HG03066 (cell line): Measurements from ENCODE around the gene LPCAT3.
"Not testable (repeated sequence)": the region's sequence is repeated elsewhere in the genome, so short reads cannot be mapped to it uniquely, and the experiment has no call there.

Source experiments
- ATAC-seq: cut with Tn5 transposase; IDR thresholded peaks from one replicate; pipeline ENCODE4 v1.9.1; 2021; ENCODE audit warnings: low read depth; ENCODE audit not compliant: unreplicated experiment

Gene LPCAT3, protein sequence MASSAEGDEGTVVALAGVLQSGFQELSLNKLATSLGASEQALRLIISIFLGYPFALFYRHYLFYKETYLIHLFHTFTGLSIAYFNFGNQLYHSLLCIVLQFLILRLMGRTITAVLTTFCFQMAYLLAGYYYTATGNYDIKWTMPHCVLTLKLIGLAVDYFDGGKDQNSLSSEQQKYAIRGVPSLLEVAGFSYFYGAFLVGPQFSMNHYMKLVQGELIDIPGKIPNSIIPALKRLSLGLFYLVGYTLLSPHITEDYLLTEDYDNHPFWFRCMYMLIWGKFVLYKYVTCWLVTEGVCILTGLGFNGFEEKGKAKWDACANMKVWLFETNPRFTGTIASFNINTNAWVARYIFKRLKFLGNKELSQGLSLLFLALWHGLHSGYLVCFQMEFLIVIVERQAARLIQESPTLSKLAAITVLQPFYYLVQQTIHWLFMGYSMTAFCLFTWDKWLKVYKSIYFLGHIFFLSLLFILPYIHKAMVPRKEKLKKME

DNA sequence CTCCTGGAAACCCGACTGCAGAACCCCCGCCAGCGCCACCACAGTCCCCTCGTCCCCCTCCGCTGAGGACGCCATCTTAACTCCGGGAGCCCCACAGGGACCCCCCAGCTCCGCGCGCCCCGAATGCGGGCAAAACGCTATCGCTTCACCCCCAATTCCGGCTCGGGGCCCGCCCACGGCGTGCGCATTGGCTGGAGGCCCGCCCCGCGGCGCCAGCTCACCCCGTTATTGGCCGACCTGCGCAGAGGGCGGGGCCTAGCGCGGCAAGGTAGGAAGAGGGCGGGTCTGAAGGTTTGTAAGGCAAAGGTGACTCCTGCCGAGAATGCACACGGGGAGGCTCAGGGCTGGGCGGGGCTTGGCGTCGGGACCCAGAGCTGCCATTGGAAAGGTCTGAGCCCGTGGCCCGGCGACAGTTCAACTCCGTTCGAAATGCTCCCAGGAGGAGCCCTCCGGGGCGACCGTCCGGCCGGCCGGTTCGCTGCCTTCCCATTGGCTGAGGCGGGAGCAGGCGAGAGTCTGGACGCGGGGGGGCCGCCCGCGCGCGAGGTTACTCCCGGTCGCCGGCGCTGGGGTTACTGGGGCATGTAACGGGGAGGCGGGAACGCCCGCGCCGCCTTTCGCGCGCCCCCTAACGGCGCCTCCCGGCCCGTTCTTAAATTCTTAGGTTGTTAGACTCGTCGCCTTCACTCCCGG is at the start of gene LPCAT3:
Gene LPCAT3 (minus strand): TSS at position 127 of the 693 bp plus-strand sequence. CDS start 52 bp downstream, at position 75.
- peak; percentile 90 for ATAC-seq

DNA sequence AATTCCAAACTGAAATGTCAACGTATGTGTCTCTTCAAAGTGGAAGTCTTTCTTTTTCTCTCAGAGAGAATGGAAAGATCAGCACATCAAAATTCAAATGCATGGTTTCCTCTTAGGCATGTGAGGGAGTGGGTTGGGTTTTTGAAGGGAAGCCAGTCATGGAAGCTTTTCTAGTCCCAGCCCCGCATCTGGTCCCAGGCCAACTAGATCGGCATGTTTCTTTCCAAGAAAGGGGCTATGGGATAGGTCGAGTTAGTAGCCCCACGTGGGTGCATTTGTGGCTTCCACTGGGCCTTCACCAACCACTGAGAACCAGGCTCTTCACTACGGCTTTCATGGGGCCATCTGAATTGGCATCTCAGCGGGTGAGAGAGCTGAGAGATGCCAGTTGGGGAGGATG is 48.8 kb upstream of the LPCAT3 start:
- no peak for ATAC-seq

DNA sequence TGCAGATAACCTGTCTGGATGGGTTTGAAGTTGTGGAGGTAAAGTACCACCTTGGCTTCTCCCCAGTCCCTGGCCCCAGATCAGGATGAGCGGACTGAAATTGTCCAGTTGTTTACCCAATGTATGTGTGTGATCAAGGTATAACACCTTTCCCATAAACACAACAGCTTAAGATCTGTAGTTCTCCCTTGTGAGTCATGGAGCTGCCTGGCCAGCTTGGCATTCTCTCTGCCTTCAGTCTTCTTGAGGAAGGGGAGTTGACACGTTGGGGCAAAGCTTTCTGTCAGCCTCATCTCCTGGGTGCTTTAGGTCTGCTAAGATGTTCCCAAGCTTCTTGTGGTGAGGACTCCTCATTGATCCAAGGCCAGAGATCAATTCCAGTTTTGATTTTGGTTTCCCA is 48.3 kb upstream of the LPCAT3 start:
- no peak for ATAC-seq

DNA sequence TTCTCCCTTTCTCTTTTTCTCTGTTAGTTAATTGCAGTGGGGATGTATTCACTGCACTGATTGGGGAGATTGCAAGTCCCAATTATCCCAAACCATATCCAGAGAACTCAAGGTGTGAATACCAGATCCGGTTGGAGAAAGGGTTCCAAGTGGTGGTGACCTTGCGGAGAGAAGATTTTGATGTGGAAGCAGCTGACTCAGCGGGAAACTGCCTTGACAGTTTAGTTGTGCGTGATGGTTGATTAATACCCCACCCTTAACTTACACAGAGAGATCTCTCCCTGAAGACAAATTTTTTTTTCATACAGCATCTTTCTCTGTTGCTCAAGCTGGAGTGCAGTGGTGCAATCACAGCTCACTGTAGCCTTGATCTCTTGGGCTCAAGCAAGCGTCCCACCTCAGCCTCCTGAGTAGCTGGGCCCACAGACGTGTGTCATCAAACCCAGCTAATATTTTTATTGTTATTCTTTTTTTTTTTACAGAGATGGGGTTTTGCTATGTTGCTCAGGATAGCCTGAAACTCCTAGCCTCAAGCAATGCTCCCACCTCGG is 46.9 kb upstream of the LPCAT3 start:
- ATAC-seq, result no peak

DNA sequence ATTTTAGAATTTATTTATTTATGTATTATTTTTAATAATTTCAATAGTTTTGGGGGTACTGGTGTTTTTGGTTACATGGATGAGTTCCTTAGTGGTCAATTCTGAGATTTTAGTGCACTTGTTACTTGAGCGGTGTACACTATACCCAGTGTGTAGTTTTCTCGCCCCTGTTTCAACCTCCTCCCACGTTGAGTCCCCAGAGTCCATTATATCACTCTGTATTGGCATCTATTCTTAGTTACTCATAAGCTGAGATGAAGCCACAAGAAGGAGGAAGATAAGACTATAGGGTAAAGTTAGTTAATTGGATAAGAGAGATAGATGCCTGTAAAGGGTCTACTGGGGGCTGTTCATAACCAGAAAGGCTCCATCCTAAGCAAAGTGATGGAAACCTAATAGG is 46.2 kb upstream of the LPCAT3 start:
- no peak for ATAC-seq

DNA sequence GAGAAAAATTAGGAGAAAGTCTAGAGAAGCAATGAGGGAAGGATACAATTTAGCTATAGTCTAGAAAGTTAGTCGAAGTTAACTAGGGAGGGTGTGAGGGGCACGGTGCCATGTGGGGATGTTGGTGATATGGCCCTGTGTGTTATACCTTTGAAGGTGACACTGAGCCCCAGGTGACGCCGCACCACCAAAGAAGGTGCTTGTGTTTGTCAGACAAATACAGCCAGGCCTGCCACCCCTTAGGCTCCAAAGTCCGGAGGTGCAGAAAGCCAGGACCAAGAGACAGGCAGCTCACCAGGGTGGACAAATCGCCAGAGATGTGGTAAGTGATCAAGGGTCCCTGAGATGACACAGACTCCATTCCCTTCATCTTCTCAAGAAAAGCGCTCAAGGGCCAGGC is 43.3 kb upstream of the LPCAT3 start:
- no peak for ATAC-seq

DNA sequence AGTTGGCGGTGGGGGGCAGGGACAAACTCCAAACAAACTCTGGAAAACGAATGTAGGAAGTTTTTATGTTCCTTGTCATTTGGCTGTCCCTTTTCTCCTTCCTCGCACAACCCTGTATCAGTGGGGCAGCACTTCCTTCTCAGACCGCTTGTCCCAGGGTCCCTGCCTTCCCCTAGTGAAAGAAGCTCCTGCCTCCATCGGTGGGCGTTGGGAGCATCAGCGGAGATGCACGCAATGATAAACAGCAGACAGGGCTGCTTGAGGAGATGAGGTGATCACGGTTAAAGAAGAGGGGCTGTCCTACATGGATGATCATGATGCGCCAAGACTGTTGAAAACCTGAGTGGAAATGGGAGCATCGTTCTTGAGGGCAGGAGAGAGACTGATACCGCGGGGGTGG is 42.9 kb upstream of the LPCAT3 start:
- ATAC-seq, result no peak

DNA sequence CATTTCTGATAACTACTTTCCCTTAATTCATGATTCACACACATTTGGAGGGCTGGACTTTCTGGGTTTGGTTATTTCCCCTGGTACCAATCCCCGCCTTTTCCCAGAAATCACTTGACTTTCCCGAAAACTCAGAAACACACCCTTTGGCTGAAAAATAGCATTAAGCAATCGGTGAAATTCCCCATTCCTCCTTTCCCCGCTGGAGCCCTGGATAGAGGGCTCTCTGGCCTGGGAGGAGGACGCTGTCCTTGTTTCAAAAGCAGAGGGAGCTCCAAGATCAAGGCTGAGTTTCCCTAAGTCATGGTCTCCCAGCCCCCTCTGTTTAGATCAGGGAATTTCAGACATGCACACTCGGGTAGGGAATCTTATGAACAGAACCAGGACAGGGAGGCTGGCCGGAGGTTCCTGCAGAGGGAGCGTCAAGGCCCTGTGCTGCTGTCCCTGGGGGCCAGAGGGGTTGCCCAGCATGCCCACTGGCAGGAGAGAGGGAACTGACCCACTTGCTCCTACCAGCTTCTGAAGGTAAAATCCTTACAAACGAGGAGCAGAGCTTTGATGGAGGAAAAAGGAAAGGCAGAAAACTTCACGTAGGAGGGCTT is 42.2 kb upstream of the LPCAT3 start, which contains the start of gene C1S:
Gene C1S (plus strand): TSS at position 366 of the 602 bp plus-strand sequence. CDS start 1,195 bp downstream, outside the sequence.
- ATAC-seq, result no peak

DNA sequence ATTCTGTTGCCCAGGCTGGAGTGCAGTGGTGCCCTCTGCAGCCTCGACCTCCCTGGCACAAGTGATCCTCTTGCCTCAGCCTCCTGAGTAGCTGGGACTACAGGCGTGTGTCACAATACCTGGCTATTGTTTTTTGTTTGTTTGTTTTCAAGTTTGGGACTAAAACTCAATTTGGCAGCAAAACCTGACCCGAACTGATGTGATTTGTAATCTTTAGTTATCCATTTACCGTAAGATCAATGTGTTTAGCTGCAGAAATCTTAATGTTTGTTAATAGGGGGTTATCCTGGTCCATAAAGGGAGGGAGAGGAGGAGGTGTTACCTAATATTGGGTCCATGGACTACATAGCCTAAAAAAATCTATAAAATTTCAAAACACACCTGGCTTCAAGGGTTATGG is 41.5 kb upstream of the LPCAT3 start:
- no peak for ATAC-seq

DNA sequence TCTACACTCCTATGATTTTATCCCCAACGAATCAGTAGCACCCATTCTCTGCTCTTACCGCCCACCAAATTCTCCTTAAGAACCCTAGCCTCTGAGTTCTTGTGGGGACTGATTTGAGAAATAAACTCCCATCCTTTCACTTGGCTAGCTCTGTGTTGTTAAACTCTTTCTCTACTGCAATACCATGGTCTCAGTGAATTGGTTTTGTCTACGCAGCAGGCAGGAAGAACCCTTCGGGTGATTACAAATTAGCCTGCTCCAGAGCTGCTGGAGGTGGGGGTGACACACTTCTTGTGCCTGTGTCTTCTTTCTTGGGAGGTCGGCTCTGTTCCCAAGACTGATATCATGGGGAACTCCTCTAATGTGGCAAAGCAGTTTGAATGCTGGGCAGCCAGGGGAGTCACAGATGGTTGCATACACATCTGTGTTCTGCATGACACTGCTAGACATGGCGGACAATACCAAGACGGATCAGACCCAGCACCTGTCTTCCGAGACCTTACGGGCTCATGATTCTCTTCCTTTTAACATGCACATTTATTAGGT is 40.6 kb upstream of the LPCAT3 start:
- ATAC-seq, result no peak

DNA sequence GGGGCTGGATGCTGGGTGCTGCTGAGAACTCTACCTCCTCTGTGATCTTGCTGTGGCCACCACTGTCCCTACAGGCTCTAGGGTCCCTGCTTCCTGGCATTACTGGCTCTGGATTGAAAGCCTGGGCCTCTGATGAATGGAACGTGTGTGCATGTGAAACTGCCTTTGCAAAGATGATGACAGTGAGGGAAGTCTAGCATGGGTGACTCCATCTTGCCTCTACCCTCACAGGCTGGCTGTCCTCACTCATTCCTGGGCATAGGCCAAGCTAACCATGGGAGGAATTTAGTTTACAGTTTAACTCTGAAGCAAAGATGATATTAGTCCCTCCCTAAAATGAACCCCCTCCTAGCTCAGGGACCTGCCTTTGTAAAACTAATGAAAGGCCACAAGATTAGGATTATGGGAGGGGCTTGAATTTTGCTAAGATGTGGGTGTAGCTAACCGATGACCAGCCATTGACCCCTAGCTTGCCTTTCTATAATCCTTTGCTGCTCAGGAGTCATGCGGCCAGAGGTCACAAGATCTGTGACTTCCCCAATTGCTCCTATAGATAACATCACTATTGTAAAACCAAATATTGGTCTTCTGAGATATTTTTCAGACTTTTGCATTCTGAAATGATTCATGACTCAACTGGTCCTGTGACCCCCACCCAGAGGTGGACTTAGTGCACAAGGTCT is 40.0 kb upstream of the LPCAT3 start:
- ATAC-seq, result no peak

DNA sequence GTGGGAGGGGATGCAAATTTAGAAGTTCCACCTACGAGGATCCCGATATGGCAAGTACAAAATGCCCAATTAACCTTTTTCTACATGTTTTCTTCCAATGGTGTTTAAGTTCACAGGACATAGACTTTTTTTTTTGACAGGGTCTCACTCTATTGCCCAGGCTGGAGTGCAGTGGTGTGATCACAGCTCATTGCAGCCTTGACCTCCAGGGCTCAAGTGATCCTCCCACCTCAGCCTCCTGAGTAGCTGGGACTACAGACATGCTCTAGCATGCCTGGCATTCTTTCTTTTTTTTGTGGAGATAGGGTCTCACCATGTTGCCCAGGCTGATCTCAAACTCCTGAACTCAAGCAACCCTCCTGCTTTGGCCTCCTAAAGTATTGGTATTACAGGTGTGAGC is 37.5 kb upstream of the LPCAT3 start:
- not testable (repeated sequence) for ATAC-seq

DNA sequence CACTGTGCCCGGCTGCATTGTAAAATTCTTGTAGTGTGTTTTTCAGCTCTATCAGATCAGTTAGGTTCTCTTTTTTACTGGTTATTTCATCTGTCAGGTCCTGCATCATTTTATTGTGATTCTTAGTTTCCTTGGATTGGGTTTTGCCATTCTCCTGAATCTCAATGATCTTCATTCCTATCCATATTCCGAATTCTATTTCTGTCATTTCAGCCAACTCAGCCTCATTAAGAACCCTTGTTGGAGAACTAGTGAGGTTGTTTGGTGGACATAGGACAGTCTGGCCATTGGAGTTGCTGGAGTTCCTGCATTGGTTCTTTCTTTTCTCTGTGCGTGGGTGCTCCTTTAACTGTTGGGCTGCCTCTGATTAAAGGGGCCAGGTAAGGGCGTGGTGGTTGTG is 36.6 kb upstream of the LPCAT3 start:
- ATAC-seq, result no peak

DNA sequence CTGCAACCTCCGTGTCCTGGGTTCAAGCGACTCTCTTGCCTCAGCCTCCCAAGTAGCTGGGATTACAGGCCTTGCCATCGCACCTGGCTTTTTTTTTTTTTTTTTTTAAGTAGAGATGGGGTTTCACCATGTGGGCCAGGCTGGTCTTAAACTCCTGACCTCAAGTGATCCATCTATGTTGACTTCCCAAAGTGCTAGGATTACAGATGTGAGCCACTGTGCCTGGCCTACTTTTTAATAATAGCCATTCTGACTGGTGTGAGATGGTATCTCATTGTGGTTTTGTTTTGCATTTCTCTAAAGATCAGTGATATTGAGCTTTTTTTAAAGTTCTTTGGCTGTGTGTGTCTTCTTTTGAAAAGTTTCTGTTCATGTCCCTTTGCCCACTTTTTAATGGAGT is 31.7 kb upstream of the LPCAT3 start:
- ATAC-seq, result not testable (repeated sequence)

DNA sequence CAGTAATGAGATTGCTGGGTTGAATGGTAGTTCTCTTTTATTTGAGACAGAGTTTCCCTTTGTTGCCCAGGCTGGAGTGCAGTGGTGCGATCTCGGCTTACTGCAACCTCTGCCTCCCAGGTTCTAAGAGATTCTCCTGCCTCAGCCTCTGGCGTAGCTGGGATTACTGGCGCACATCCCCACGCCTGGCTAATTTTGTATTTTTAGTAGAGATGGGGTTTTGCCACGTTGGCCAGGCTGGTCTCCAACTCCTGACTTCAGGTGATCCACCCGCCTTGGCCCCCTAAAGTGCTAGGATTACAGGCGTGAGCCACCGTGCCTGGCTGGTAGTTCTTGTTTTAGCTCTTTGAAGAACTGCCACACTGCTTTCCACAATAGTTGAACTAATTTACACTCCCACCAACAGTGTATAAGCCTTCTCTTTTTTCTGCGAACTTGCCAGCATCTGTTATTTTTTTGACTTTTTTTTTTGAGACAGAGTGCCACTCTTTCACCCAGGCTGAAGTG is 31.2 kb upstream of the LPCAT3 start:
- ATAC-seq, result not testable (repeated sequence)

DNA sequence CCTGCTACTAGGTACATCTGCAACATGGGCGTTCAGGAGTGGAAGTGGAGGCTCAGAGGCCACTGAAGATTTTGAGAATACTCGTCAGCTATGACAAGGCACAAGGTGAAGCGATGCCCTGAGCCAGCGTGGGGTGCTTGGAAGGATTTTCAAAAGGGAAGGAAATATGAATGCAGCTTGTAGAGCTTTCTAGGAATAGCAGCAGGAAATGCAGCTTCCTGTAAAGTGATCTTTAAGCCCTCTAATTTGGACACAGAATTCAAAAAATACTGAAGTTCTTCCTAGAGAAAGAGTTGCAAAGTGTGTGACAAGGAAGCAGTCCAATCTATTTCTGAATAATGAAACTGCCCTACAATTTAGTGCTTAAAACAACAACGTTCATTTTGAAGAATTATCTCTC is 29.0 kb upstream of the LPCAT3 start:
- no peak for ATAC-seq

DNA sequence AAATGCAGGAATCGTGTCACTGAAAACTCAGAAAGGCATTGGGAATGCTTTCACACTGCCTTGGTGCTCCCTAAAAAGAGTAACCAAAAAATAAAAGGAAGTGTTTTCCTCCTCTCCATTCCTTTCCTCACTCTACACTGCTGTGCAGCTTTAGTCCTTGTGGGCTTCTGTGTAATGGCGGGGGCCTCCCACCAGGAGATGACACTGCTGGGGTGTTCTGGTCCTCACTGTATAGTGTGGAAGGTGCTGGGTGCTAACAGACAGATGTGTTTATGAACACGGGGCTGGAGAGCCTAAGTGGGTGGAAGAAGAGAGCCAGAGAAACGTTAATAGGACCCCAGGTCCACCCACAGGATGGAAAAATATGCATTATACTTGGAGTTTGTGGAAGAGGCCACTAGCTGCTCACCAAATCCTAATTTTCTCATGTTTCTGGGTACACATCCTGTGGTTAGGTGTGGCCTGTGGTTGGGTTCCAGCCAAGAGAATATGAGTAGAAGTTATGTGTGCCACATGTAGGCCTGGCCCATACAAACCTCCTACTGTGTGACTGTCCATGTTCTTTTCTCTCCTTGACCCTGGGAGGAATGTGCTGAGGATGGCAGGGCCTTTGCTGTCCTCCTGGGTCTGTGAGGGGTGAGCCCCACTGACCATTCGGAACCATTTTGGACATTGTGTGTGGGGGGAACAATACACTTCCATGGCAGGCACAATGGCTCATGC is 28.3 kb upstream of the LPCAT3 start:
- no peak for ATAC-seq

DNA sequence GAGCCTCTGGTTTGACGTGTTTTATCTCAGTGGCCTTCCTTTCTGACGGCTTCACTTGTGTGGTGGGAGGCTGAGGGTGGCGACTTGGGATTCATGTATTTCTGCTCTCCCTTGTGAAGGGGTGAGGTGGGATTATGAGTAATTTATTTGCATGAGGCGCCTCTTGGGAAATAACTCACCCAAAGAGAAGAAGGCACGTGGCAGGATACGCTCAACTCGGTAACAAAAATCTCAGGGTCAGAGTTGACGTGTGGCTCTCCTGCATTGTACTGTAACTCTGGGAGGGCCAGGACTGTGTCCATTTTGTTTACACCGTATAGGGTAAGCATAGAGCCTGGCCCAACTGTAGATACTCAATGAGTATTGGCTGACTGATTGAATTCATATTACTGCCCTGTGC is 27.6 kb upstream of the LPCAT3 start:
- no peak for ATAC-seq

DNA sequence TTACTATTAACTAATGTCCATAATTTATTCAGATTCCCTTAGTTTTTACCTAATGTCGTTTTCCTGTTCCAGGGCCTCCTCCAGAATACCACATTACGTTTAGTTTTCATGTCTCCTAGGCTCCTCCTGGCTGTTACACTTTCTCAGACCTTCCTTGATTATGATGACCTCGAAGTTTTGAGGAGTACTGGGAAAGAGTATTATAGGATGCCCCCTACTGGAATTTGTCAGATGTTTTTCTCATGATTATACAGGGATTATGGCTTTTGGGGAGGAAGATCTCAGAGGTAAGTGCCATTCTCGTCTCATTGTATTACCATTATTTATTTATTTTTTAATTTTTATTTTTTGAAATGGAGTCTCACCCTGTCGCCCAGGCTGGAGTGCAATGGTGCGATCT is 24.6 kb upstream of the LPCAT3 start:
- no peak for ATAC-seq
